GM18499 (cell line): ENCODE results near the gene KCNS1.

ENCODE experiments used
- ATAC-seq: cut with Tn5 transposase; IDR thresholded peaks from one replicate; pipeline ENCODE4 v1.9.1; 2021; ENCODE audit warnings: moderate number of reproducible peaks; ENCODE audit not compliant: insufficient read depth, unreplicated experiment

The KCNS1 gene

GRCh38 chr20:45052698-45053429, 48.1 kb downstream of the KCNS1 start:
- no peak for ATAC-seq

DNA sequence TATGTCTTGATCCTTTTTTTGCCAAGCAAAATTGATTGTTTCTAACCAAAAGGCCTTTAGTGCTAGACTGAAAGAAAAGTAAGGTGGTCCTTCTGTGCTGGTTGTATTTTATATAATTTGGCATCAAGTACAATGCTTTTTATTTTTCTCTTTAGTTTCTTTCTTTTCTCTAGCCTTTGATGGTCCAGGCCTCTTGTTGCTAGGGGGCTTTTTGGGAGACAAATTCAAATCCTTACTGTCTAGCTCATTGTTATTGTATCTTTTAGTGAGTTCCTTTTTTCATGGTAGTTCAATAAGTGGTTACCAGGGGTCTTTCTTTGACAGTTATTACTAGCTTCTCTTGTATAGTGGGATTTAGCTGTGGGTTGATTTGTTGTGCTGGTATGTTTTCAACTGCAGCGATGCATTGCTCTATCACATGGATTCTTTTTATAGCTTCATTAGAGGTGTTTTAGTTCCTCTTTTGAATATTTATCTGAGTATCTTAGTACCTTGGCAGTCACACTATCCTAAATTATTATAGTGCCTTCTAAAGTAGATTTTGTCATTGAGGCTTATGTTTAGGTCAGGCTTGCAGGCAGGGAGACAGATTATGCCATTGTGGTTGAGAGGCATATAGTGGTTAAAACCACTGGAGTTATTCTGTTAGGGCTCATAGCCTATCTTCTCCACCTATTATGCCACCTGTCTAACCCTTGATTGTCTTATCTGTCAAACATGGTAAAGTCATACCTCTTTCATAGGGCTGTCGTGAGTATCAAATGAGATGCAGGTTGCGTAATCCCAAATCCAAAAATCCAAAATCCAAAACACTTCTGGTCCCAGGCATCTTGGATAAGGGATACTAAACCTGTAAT, 49.5 kb downstream of the KCNS1 start:
- no peak for ATAC-seq

- ATAC-seq, result no peak
Observed at GRCh38 chr20:45049904-45050471, 50.9 kb downstream of the KCNS1 start.

GRCh38 chr20:45049438-45049837, 51.5 kb downstream of the KCNS1 start:
- no peak for ATAC-seq

DNA sequence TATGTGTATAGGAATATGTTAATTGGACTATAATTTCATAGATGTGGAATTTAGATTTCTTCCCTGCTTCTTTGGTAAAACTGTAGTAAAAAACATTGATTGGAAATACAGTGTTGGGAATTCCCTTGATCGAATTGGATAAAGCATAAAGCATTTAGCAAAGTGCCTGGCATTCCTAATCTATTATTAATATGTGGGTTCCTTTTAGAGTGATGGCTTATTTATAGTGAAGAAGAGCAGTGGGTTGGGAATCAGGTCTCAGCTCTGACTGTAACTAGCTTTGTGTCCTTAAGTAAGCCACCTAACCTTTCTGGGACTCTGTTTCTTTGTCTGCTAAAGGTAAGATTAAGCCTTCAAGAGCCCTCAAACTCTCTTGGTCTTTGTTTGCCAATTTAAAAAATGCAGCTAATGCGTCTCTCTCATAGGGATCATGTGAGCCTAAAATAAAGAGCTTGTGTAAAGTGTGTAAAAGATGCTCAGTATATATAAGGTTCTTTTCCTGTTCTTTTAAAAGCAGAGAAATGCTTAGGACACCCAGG, 53.3 kb downstream of the KCNS1 start:
- ATAC-seq, result no peak

- no peak for ATAC-seq
Observed at GRCh38 chr20:45044601-45045000, 56.3 kb downstream of the KCNS1 start.

GRCh38 chr20:45044084-45044573, 56.8 kb downstream of the KCNS1 start:
- no peak for ATAC-seq

DNA sequence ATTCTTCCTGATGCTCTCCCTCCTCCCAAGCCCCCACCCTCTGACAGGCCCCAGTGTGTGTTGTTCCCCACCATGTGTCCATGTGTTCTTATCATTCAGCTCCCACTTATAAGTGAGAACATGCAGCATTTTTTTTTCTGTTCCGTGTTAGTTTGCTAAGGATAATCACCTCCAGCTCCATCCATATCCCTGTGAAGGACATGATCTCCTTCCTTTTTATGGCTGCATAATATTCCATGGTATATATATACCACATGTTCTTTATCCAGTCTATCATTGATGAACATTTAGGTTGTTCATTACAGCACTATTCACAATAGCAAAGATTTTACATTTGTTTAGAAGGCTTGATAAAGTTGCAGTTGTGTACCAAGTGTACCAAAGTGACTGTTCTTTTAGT, 57.9 kb downstream of the KCNS1 start:
- ATAC-seq, result no peak
